HG03139 (cell line): ENCODE results near the gene TIGIT.

Experiments
- ATAC-seq: cut with Tn5 transposase; IDR thresholded peaks from one replicate; pipeline ENCODE4 v1.9.1; 2021; ENCODE audit not compliant: unreplicated experiment

Gene TIGIT

DNA sequence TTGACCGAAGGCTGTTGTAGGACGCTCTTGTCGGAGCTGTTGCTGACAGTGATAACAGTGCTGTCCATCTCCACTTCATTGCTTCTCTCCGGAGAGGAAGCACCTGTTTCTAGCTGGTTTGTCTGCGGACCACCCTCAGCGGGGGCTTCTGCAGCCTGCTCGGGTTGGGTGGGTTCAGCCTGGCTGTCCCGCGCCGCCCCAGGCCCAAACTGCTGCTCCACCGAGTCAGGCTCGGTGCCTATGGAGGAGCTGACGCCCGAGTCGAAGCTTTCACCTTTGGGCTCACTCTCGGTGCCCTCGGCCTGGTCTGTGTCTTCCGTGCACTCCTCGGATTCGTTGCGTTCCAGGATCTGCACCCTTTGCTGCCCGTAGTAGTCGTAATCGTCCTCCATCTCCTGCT, 56.9 kb downstream of the TIGIT start:
- no peak for ATAC-seq

DNA sequence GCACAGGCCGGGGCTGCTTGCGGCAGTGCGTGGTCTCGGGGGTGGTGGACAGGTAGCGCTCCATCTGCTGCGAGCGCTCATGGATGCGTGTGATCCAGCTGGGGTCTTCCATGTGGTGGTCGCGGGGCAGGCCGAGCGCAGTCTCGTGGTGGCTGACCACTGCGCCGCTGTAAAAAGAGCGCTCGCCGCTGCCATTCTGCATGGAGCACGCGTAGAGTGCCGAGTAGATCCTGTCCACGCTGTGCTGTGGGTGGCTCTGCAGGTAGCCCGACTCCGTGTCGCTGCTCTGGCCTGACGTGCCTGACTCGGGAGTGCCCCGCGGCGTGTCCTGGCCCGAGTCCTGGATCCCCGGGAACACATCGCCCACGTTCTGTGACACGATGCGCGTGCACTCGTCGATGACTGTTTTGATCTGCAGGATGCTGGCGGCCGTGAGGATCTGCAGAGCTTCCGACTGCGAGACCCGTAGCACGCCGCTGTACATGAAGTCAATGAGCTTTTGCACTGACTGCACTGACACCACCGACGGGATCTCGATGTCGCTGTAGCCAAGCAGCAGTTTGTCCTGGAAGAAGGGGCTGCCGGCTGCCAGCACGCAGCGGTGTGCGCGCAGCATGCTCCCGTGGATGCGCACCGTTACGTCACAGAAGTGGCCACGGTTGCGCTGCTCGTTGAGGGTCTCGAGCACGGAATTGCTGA, 57.4 kb downstream of the TIGIT start:
- no peak for ATAC-seq

DNA sequence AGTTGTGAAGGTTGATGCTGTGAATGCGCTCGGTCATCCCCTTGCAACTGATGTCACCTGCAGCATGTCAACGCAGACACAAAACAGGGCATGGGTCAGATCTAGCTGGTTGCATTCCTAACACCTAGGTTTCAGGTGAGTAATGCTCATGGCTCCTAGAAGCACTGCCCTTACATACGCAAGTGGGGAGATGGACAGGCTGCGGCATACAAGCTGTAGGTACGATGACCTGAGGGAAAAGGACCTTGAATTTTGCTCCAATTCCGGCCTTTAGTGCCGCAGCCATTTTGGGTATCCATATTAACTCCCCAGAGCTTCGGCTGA, 58.0 kb downstream of the TIGIT start:
- no peak for ATAC-seq

DNA sequence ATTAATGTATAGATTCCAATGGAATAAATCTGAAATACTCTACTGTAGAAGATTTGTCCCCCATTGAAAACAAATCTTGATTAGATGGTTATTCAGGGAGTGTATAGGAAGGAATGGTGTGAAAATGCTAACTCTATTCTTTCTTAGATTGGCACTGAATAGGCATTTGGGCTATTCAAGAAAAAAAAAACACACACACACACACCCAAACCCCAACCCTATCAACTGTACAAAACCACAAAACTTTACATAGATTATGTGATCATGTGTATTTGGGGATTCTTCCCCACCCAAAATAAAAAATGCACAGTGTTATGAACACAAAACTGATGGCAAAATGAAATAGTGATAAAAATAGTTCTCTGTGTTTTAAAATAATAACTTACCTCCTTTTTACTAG, 61.8 kb downstream of the TIGIT start:
- ATAC-seq = no peak

DNA sequence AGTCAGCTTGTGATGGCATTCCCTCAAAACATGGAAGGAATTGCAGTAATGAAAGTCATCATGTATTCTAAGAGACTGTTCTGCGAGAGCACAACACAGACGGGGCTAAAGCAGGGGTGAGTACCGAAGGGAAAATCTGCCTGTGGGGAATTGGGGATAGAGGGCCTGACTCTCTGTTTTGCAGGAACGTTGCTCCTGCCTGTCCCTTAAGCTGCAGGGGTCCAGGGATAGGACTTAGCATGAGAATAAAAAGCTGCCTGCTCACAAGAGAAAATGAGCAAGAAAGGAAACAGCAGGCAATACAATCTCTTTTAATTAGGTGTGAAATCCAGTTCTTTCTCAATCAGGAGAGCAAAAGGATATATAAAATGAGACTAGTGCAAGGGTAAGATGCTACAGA, 62.2 kb downstream of the TIGIT start:
- no peak for ATAC-seq

DNA sequence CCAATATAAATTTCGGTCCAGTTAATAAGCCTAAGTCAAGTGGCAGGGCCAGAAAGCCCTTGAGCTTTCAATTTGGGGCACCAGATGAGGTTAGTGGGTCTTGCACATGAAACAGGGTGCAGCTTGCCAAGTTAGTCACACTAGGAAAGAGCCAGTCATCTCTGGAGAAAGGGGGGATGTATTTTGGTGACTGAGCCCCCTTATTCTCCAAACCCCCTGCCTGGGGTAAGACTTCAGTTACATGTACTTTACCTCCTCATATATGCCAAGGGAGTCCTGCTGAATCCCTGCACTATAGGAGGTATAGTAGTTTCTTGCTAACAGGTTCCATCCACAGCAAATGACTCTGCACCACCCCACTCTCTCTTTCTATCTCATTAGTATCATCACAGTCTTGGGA, 62.7 kb downstream of the TIGIT start:
- ATAC-seq = no peak
